ENCODE data around the gene NT5E.

Gene NT5E

DNA sequence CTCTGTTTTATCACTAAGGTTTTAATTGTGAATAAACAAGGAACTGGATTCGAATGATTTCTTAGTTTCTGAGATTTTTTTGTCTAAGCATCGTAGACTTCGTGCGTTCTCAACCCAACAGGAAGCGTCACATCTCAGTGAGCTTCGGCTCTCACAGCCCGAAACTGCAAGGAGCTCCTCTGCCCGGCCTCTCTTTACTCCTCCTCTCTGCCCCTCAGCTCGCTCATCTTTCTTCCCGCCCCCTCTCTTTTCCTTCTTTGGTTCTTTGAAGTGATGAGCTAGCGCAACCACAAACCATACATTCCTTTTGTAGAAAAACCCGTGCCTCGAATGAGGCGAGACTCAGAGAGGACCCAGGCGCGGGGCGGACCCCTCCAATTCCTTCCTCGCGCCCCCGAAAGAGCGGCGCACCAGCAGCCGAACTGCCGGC lies 480 bp upstream of the NT5E start:
- H3K36me3 ChIP-seq (ENCODE audit: control insufficient read depth, insufficient read depth, low read length): no peaks in the 10 kb centered on the region
- H3K4me3 ChIP-seq (ENCODE audit: low read depth, low read length): peak overlapping the region; percentile 63
- no peak overlapping the region for H3K9ac ChIP-seq (ENCODE audit: low read length)
- H3K27me3 ChIP-seq (ENCODE audit: control insufficient read depth, insufficient read depth, low read length): peaks cover 79% of the 10 kb centered on the region
- H3K27ac ChIP-seq (ENCODE audit: low read depth, low read length): no peak overlapping the region
- H3K9me3 ChIP-seq (ENCODE audit: control insufficient read depth, insufficient read depth, low read depth, low read length): no peaks in the 10 kb centered on the region
- H3K4me1 ChIP-seq (ENCODE audit: control insufficient read depth, insufficient read depth, low read length): peaks cover 3% of the 10 kb centered on the region; the same call in 1 of the 2 replicates

DNA sequence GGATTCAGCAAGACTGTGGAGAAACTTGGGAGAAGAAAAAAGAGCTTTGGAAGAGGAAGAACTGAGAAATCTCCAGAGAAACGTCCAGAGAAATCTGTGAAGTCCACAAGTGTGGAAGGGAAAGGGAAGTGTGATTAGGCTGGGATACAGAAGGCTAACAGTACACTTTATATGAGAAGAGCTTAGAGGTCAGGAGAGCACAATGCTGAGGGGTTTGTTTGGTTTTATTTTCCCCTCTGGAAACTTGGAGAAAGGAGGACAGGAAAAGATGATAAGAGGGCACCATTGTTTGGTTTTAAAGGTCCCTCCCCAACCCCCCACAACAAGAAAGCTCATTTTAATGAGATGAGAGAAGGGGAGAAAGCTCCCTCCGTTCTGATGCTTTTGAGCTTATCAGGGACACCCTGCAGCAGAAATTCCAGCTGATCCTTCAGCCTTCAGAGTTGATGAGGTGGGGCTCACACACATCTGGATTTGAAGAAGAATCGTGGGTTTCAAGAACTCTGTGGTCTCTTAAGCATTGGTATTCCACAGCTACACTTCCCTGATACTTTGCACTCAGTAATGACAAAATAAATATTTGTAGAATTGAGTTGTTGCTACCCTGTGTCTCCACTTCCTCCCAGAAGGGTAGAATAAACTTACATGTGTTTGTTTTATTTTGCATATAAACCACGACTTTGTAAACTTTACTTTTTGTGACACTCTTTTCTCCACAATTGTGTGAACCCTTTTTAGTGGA lies 1.9 kb downstream of the NT5E start:
- Histone ChIP-seq H3K9me3 (ENCODE audit: control insufficient read depth, insufficient read depth, low read depth, low read length) (no peaks in the 10 kb centered on the region), H3K27ac (ENCODE audit: low read depth, low read length) (no peak overlapping the region), H3K36me3 (ENCODE audit: control insufficient read depth, insufficient read depth, low read length) (no peaks in the 10 kb centered on the region), H3K4me1 (ENCODE audit: control insufficient read depth, insufficient read depth, low read length) (peaks cover 3% of the 10 kb centered on the region; the same call in 1 of the 2 replicates), H3K27me3 (ENCODE audit: control insufficient read depth, insufficient read depth, low read length) (peaks cover 89% of the 10 kb centered on the region), H3K9ac (ENCODE audit: low read length) (no peak overlapping the region), H3K4me3 (ENCODE audit: low read depth, low read length) (no peak overlapping the region)

DNA sequence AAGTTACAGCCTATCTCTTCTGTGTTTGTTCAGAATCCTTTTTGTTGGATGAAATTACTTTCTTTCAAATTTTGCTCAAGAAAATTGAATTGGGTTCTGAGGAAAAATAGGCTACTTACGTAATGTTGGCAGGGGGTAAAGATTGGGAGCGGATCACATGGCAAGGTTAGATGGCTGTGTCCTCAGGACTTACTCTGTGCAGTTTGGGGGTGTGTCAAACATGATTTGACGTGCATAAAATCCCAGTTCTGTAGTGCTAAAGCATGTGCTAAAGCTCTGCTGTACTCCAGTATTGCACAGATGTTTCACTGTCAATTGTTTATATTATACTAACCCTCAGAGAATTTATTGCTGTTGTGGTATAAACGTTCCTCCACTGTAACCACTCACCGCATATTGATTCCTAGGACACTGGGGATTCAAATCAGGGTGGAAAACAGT lies 2.6 kb downstream of the NT5E start:
- no peaks in the 10 kb centered on the region for H3K36me3 ChIP-seq (ENCODE audit: control insufficient read depth, insufficient read depth, low read length)
- H3K27ac ChIP-seq (ENCODE audit: low read depth, low read length): no peak overlapping the region
- H3K27me3 ChIP-seq (ENCODE audit: control insufficient read depth, insufficient read depth, low read length): peaks cover 84% of the 10 kb centered on the region
- no peak overlapping the region for H3K4me3 ChIP-seq (ENCODE audit: low read depth, low read length)
- peaks cover 3% of the 10 kb centered on the region; the same call in 1 of the 2 replicates for H3K4me1 ChIP-seq (ENCODE audit: control insufficient read depth, insufficient read depth, low read length)
- H3K9ac ChIP-seq (ENCODE audit: low read length): no peak overlapping the region
- H3K9me3 ChIP-seq (ENCODE audit: control insufficient read depth, insufficient read depth, low read depth, low read length): no peaks in the 10 kb centered on the region

DNA sequence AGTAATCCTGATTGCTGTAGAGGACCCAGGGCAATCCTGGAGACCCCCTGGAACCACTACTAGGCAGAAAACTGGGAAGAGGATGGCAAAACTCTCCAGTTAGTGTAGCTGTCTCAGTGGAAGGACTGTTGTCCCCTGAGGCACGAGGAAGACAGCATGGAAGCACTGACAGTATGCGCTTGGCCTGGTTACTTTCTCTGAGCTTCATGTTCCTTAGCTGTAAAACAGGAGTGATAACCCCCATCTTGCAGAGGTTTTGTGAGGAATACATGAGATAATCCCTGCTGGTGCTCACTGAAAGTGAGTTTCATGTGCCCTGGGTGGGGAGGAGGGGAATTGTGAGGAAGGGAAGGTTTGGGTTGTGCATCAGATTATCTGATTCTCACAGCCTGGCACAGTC lies 3.2 kb downstream of the NT5E start:
- Histone ChIP-seq H3K9me3 (ENCODE audit: control insufficient read depth, insufficient read depth, low read depth, low read length) (no peaks in the 10 kb centered on the region), H3K9ac (ENCODE audit: low read length) (no peak overlapping the region), H3K36me3 (ENCODE audit: control insufficient read depth, insufficient read depth, low read length) (no peaks in the 10 kb centered on the region), H3K27ac (ENCODE audit: low read depth, low read length) (no peak overlapping the region), H3K4me1 (ENCODE audit: control insufficient read depth, insufficient read depth, low read length) (peaks cover 3% of the 10 kb centered on the region; the same call in 1 of the 2 replicates), H3K27me3 (ENCODE audit: control insufficient read depth, insufficient read depth, low read length) (peaks cover 78% of the 10 kb centered on the region), H3K4me3 (ENCODE audit: low read depth, low read length) (no peak overlapping the region)

DNA sequence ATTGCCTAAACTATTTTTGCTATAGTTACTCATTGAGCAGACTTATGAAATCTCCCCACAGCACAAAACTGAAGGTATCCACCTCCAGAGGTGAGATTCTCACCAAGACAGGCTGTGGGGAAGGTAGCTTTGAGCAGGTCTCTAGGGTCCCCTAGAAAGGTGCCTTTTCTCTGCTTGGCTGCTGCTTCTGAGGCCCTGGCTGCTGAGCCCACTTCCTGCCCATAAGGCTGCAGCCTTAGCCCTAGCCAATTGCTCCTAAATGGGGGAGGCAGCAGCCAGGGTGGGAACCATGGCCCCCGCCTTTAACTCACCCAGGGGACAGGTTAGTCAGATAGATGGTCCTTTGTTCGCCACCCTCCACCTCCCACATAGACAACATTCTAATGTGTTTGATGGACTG lies 3.6 kb downstream of the NT5E start:
- no peak overlapping the region for H3K9ac ChIP-seq (ENCODE audit: low read length)
- no peak overlapping the region for H3K27ac ChIP-seq (ENCODE audit: low read depth, low read length)
- no peaks in the 10 kb centered on the region for H3K36me3 ChIP-seq (ENCODE audit: control insufficient read depth, insufficient read depth, low read length)
- H3K4me3 ChIP-seq (ENCODE audit: low read depth, low read length): no peak overlapping the region
- H3K4me1 ChIP-seq (ENCODE audit: control insufficient read depth, insufficient read depth, low read length): peaks cover 3% of the 10 kb centered on the region
- H3K9me3 ChIP-seq (ENCODE audit: control insufficient read depth, insufficient read depth, low read depth, low read length): no peaks in the 10 kb centered on the region
- peaks cover 73% of the 10 kb centered on the region for H3K27me3 ChIP-seq (ENCODE audit: control insufficient read depth, insufficient read depth, low read length)

DNA sequence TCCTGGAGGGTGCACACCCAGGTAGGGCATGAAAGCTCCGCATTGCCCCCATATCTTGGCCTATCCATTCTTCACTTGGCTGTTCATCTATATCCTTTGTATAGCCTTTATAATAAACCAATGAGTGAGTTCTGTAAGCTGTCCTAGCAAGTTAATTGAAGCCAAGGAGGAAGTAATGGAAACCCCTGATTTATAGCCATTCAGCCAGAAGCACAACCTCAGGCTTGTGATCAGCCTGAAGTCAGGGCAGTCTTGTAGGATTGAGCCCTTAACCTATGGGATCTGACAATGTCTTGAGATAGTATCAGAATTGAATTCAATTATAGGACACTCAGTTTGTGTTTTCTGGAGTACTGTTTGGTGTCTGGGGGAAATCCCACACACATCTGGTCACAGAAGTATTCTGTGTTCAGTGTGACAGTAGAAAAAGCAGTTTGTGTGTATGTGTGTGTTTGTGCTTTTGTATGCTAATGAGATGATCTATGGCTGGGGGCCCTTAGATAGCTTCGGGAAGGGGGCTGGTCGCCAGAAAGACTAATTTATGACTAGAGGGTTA lies 5.7 kb downstream of the NT5E start:
- Histone ChIP-seq H3K9me3 (ENCODE audit: control insufficient read depth, insufficient read depth, low read depth, low read length) (no peaks in the 10 kb centered on the region), H3K4me3 (ENCODE audit: low read depth, low read length) (no peak overlapping the region), H3K36me3 (ENCODE audit: control insufficient read depth, insufficient read depth, low read length) (no peaks in the 10 kb centered on the region), H3K9ac (ENCODE audit: low read length) (no peak overlapping the region), H3K27me3 (ENCODE audit: control insufficient read depth, insufficient read depth, low read length) (peaks cover 53% of the 10 kb centered on the region), H3K4me1 (ENCODE audit: control insufficient read depth, insufficient read depth, low read length) (peaks cover 11% of the 10 kb centered on the region), H3K27ac (ENCODE audit: low read depth, low read length) (no peak overlapping the region)

DNA sequence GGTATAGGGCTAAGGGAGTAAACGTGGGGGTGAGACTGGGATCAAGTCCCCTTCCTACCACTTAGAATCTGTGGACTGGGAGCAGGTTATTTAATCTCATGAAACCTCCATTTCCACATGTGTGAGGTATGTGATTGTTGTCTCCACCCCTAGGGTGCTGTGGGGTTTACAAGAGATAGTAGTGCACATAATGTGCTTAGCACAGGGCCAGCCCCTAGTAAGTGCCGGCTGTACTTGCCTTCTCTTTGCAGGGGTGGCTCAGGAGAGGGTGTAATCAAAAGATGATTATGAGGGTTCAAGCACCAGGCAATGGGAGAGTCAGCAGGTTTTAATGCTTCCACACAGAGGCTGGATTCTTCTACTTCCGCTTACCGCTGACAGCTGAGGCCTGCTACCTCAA lies 6.9 kb downstream of the NT5E start:
- no peak overlapping the region for H3K27ac ChIP-seq (ENCODE audit: low read depth, low read length)
- no peak overlapping the region for H3K9ac ChIP-seq (ENCODE audit: low read length)
- peaks cover 9% of the 10 kb centered on the region; the same call in 1 of the 2 replicates for H3K4me1 ChIP-seq (ENCODE audit: control insufficient read depth, insufficient read depth, low read length)

DNA sequence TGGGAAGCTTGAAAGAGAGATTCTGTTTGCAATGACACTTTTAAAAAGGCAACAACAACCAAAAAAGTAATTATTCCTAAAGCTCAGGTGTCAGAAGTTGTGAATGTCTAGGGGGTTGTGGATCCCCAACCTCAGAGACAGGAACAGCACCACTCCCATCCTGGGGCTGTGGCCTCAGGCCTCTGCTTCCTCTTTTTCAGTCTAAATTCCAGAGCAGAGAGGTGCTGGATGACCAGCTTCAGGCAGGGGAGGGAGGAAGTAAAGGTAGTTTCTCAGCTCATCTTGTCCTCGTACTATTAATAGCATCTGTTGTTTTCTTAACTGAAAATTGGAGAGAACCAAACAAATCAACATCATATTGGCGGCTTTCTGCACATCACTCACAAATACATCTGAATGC lies 8.3 kb downstream of the NT5E start:
- no peak overlapping the region for H3K4me3 ChIP-seq (ENCODE audit: low read depth, low read length)
- no peaks in the 10 kb centered on the region for H3K36me3 ChIP-seq (ENCODE audit: control insufficient read depth, insufficient read depth, low read length)
- H3K4me1 ChIP-seq (ENCODE audit: control insufficient read depth, insufficient read depth, low read length): peaks cover 9% of the 10 kb centered on the region; the same call in 1 of the 2 replicates
- no peak overlapping the region for H3K27ac ChIP-seq (ENCODE audit: low read depth, low read length)
- H3K27me3 ChIP-seq (ENCODE audit: control insufficient read depth, insufficient read depth, low read length): peaks cover 26% of the 10 kb centered on the region
- no peak overlapping the region for H3K9ac ChIP-seq (ENCODE audit: low read length)
- H3K9me3 ChIP-seq (ENCODE audit: control insufficient read depth, insufficient read depth, low read depth, low read length): no peaks in the 10 kb centered on the region

More for the DNA sequence above, 6.9 kb downstream of the NT5E start:
- H3K27me3 ChIP-seq (ENCODE audit: control insufficient read depth, insufficient read depth, low read length): peaks cover 40% of the 10 kb centered on the region
- no peaks in the 10 kb centered on the region for H3K36me3 ChIP-seq (ENCODE audit: control insufficient read depth, insufficient read depth, low read length)
- no peaks in the 10 kb centered on the region for H3K9me3 ChIP-seq (ENCODE audit: control insufficient read depth, insufficient read depth, low read depth, low read length)
- H3K4me3 ChIP-seq (ENCODE audit: low read depth, low read length): no peak overlapping the region

DNA sequence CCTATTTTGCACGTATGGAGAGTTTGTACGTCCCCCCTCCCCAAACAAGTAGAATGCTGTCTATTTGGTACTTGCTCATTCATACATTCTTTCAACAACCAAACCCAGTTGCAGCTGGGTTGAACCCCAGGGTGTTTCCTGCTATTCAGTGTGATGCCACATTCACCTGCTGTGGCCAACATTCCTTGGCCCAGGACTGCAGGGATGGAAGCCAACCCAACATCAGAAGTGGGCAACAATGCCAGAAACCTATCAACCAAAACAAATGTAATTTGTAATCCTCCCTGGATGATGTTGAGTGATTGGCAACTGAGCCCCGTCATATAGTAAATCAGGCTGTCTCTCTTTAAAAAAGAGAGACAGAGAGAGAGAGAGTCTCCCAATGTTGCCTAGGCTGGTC lies 8.9 kb downstream of the NT5E start:
- Histone ChIP-seq H3K27ac (ENCODE audit: low read depth, low read length) (no peak overlapping the region), H3K36me3 (ENCODE audit: control insufficient read depth, insufficient read depth, low read length) (no peaks in the 10 kb centered on the region), H3K9me3 (ENCODE audit: control insufficient read depth, insufficient read depth, low read depth, low read length) (no peaks in the 10 kb centered on the region), H3K4me3 (ENCODE audit: low read depth, low read length) (no peak overlapping the region), H3K4me1 (ENCODE audit: control insufficient read depth, insufficient read depth, low read length) (peaks cover 9% of the 10 kb centered on the region; the same call in 1 of the 2 replicates), H3K9ac (ENCODE audit: low read length) (no peak overlapping the region), H3K27me3 (ENCODE audit: control insufficient read depth, insufficient read depth, low read length) (peaks cover 20% of the 10 kb centered on the region; the same call in 1 of the 2 replicates)

DNA sequence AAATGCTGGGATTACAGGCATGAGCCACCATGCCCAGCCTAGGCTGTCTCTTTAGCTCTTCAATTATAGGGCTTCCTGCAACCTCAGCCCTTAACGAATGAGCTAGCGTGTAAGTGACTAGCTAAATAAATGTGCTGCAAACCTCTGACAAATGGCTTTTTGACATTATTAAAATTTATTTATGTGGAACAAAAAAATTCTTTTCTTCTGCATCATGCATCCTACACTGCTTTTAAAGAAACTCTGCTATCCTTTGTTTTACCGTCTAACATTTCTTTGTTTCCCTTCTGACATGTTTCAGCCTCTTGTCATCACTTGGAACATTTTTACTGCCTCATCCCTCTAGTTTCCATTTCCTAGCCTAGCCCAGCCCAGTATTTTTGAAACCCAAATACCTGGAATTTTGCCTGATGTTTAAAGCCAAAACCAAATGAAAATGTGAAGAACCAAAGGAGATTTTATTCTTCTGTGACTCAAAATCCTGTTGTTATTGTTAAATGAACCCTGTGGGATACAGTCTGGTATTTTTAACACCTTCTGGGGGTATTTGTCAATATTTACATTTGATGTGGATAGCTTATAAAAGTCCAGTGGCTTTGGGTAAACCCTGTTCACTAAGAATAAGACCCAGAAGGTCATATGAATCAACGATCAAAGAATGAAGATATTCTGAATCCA lies 9.5 kb downstream of the NT5E start:
- Histone ChIP-seq H3K4me3 (ENCODE audit: low read depth, low read length) (no peak overlapping the region), H3K36me3 (ENCODE audit: control insufficient read depth, insufficient read depth, low read length) (no peaks in the 10 kb centered on the region), H3K27ac (ENCODE audit: low read depth, low read length) (no peak overlapping the region), H3K9me3 (ENCODE audit: control insufficient read depth, insufficient read depth, low read depth, low read length) (no peaks in the 10 kb centered on the region), H3K9ac (ENCODE audit: low read length) (no peak overlapping the region), H3K27me3 (ENCODE audit: control insufficient read depth, insufficient read depth, low read length) (peaks cover 17% of the 10 kb centered on the region; the same call in 1 of the 2 replicates), H3K4me1 (ENCODE audit: control insufficient read depth, insufficient read depth, low read length) (peaks cover 13% of the 10 kb centered on the region; the same call in 1 of the 2 replicates)
